OCI-LY3 (cell line): Measurements from ENCODE around the gene ZP1.

ENCODE experiments used
- H2AFZ ChIP-seq: fragments of 200-600, 300-600 bp; shearing (Covaris generic); 2 replicates; pipeline ENCODE4 v1.6.0; 2014; ENCODE audit warnings: antibody characterized with exemption, low read depth, low read length
- H3K27ac ChIP-seq: fragments of 200-600, 300-600 bp; sonication (generic); 2 replicates; pipeline ENCODE4 v1.5.1; 2014; ENCODE audit warnings: mild to moderate bottlenecking, low read length, moderate library complexity, mixed read lengths
- H3K27me3 ChIP-seq: fragments of 200-600, 300-600 bp; sonication (generic); 2 replicates; pipeline ENCODE4 v1.6.1; 2014; ENCODE audit warnings: low read depth, low read length, mixed read lengths
- H3K36me3 ChIP-seq: fragments of 200-600, 300-600 bp; sonication (generic); replicated peaks from 2 replicates; pipeline ENCODE3; 2014; ENCODE audit warnings: low read depth, low read length, mixed read lengths
- H3K4me1 ChIP-seq: fragments of 300-600, 200-600 bp; sonication (generic); 2 replicates; pipeline ENCODE4 v1.6.1; 2014; ENCODE audit warnings: low read length, mixed read lengths
- H3K4me2 ChIP-seq: fragments of 200-600, 300-600 bp; sonication (generic); 2 replicates; pipeline ENCODE4 v1.6.1; 2014; ENCODE audit warnings: low read length, mixed read lengths
- H3K4me3 ChIP-seq: fragments of 300-600, 200-600 bp; sonication (generic); 2 replicates; pipeline ENCODE4 v1.5.1; 2014; ENCODE audit warnings: antibody characterized with exemption, mild to moderate bottlenecking, low read length, moderate library complexity
- H3K79me2 ChIP-seq: fragments of 300-600, 200-600 bp; shearing (Covaris generic); 2 replicates; pipeline ENCODE4 v1.6.1; 2014; ENCODE audit warnings: mild to moderate bottlenecking, low read length, mixed read lengths
- H3K9ac ChIP-seq: fragments of 300-600, 200-600 bp; shearing (Covaris generic); 2 replicates; pipeline ENCODE4 v1.6.0; 2014; ENCODE audit warnings: mild to moderate bottlenecking, low read length, moderate library complexity
- H3K9me3 ChIP-seq: fragments of 200-600, 300-600 bp; shearing (Covaris generic); 2 replicates; pipeline ENCODE4 v1.6.1; 2014; ENCODE audit warnings: low read length, mixed read lengths; ENCODE audit not compliant: insufficient read depth
- H4K20me1 ChIP-seq: fragments of 200-600, 300-600 bp; sonication (generic); 2 replicates; pipeline ENCODE4 v1.6.1; 2016; ENCODE audit warnings: low read length, mixed read lengths; ENCODE audit not compliant: insufficient read depth
- CTCF ChIP-seq: fragments of 200-600, 300-600 bp; sonication (generic); IDR thresholded peaks from 2 replicates; pipeline ENCODE4 v1.5.1; 2014; ENCODE audit warnings: antibody characterized with exemption, low read length, low read depth
- EZH2phosphoT487 ChIP-seq: fragments of 200-600 bp; shearing (Covaris generic); IDR thresholded peaks from 2 replicates; pipeline ENCODE4 v1.6.1; 2018; ENCODE audit warnings: antibody characterized with exemption, mixed run types, low read depth

The ZP1 gene

GRCh38 chr11:60919320-60919719 lies 52.0 kb downstream of the ZP1 start:
- Histone ChIP-seq H3K27me3 (no peaks in the 10 kb centered on the region), H3K4me2 (peak overlapping the region; percentile 77), H2AFZ (no peak overlapping the region), H3K79me2 (peaks cover 56% of the 10 kb centered on the region), H3K4me3 (peak overlapping the region; percentile 44), H3K36me3 (peaks cover 65% of the 10 kb centered on the region), H3K27ac (peak overlapping the region; percentile 43), H3K9ac (peak overlapping the region; percentile 10), H4K20me1 (peaks cover 43% of the 10 kb centered on the region), H3K9me3 (no peaks in the 10 kb centered on the region), H3K4me1 (peaks cover 56% of the 10 kb centered on the region)
- TF ChIP-seq CTCF = no peak
- TF ChIP-seq EZH2phosphoT487 = no peak

- H3K27ac ChIP-seq = peak overlapping the region; percentile 43; the same call in 1 of the 2 replicates
- H3K4me2 ChIP-seq = peak overlapping the region; percentile 77
- peaks cover 65% of the 10 kb centered on the region for H3K36me3 ChIP-seq
- H3K4me1 ChIP-seq = peaks cover 56% of the 10 kb centered on the region
- H3K79me2 ChIP-seq = peaks cover 50% of the 10 kb centered on the region
- no peaks in the 10 kb centered on the region for H3K27me3 ChIP-seq
- H4K20me1 ChIP-seq = peaks cover 43% of the 10 kb centered on the region
- no peak overlapping the region; the same call in 1 of the 2 replicates for H3K9ac ChIP-seq
- no peak overlapping the region for H2AFZ ChIP-seq
- no peaks in the 10 kb centered on the region for H3K9me3 ChIP-seq
- no peak overlapping the region for H3K4me3 ChIP-seq
- TF ChIP-seq CTCF = no peak
- TF ChIP-seq EZH2phosphoT487 = no peak
These were observed 52.6 kb downstream of the ZP1 start for GRCh38 chr11:60919956-60920355.

- TF ChIP-seq EZH2phosphoT487 = no peak
- no peak for TF ChIP-seq CTCF
- H3K27ac ChIP-seq = no peak overlapping the region
- H3K27me3 ChIP-seq = no peaks in the 10 kb centered on the region
- no peak overlapping the region for H3K4me2 ChIP-seq
- no peak overlapping the region for H3K9ac ChIP-seq
- peaks cover 60% of the 10 kb centered on the region for H3K36me3 ChIP-seq
- peaks cover 62% of the 10 kb centered on the region for H3K4me1 ChIP-seq
- H3K4me3 ChIP-seq = no peak overlapping the region
- no peaks in the 10 kb centered on the region for H3K9me3 ChIP-seq
- peaks cover 37% of the 10 kb centered on the region for H3K79me2 ChIP-seq
- H4K20me1 ChIP-seq = peaks cover 38% of the 10 kb centered on the region
- no peak overlapping the region for H2AFZ ChIP-seq
These were observed 53.9 kb downstream of the ZP1 start for GRCh38 chr11:60921259-60921658.

GRCh38 chr11:60921777-60922335 lies 54.5 kb downstream of the ZP1 start:
- no peaks in the 10 kb centered on the region for H3K9me3 ChIP-seq
- TF ChIP-seq EZH2phosphoT487 (no peak), CTCF (no peak)
- H4K20me1 ChIP-seq = peaks cover 32% of the 10 kb centered on the region
- H3K36me3 ChIP-seq = peaks cover 54% of the 10 kb centered on the region
- H3K79me2 ChIP-seq = peaks cover 31% of the 10 kb centered on the region
- no peak overlapping the region for H3K4me2 ChIP-seq
- no peak overlapping the region for H3K9ac ChIP-seq
- H2AFZ ChIP-seq = no peak overlapping the region
- no peaks in the 10 kb centered on the region for H3K27me3 ChIP-seq
- peaks cover 57% of the 10 kb centered on the region for H3K4me1 ChIP-seq
- H3K27ac ChIP-seq = no peak overlapping the region
- no peak overlapping the region for H3K4me3 ChIP-seq
